Cardiac fibroblast (primary cell): ENCODE data around the gene SPR.
A peak's percentile ranks its signal among the peaks of the same experiment; 100 is the strongest.

Experiments used
- DNase-seq, 2 donors: peaks; one replicate each; pipeline versions ENCODE4 v3.0.0 to v3.0.0-alpha.2; 2010; ENCODE audit warnings: low read depth in 2 of 2
- H3K4me3 ChIP-seq, 2 donors: replicated peaks in 1 of 2; 1 replicate in 1 of 2; 2 replicates in 1 of 2; pipeline ENCODE4 v1.5.1; 2011; ENCODE audit warnings: low read depth in 2 of 2, low read length in 2 of 2, mild to moderate bottlenecking in 2 of 2, moderate library complexity in 1 of 2
- CTCF ChIP-seq: IDR thresholded peaks from one replicate; pipeline ENCODE4 v1.5.1; 2011; ENCODE audit warnings: low read depth, mild to moderate bottlenecking, low read length, inconsistent platforms

Gene SPR

GRCh38 chr2:72895154-72895553, 7.9 kb downstream of the SPR start:
- no peak for DNase-seq
- no peak overlapping the region for H3K4me3 ChIP-seq
- no peak for TF ChIP-seq CTCF

DNA sequence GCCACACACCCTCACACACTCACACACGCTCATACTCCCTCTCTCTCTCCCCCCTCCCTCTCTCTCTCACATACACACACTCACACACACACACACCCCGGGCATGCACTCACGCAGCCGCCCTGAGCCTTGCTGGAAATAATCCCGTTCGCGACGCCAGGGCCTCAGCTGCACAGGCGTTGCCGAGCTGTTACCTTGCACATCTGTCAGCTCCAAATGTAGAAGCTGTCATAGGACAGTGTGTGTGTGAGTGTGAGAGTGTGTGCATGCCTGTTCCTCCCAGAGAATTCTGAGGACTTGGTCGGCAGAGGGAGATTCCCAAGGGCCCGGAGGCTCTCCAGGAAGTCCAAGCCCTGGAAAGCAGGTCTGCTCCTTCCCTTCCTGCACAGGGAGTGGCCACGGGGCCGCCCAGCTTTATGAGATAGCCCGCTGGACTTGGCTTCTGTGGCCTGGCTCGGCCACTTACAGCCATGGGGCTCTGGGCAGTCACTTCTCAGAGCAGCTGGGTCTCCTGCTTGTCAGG, 8.6 kb downstream of the SPR start:
- DNase-seq: peak; percentile 48 to 79
- TF ChIP-seq CTCF: no peak
- H3K4me3 ChIP-seq: no peak overlapping the region

GRCh38 chr2:72896446-72896845, 9.2 kb downstream of the SPR start:
- DNase-seq: peak in 1 of 2 donors; percentile 56
- no peak for TF ChIP-seq CTCF
- H3K4me3 ChIP-seq: no peak overlapping the region

- no peak for DNase-seq
- no peak overlapping the region for H3K4me3 ChIP-seq
- TF ChIP-seq CTCF: no peak
Observed at GRCh38 chr2:72897785-72898584, 10.8 kb downstream of the SPR start.

DNA sequence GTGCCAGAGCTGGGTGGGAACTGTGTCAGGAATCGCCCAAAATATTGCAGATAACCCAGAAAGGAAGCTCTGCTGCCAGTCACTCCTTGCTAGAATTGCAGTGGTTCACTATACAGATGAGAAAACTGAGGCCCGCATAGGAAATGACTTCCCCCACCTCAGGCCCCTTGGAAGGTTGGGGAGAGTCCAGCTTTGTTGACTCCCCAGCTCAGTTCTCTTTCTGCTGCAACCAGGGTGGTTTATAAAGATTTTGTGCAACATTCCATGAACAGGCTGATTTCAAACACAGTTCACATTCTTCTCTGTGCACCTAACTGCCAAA, 11.3 kb downstream of the SPR start:
- TF ChIP-seq CTCF: no peak
- no peak for DNase-seq
- H3K4me3 ChIP-seq: no peak overlapping the region

DNA sequence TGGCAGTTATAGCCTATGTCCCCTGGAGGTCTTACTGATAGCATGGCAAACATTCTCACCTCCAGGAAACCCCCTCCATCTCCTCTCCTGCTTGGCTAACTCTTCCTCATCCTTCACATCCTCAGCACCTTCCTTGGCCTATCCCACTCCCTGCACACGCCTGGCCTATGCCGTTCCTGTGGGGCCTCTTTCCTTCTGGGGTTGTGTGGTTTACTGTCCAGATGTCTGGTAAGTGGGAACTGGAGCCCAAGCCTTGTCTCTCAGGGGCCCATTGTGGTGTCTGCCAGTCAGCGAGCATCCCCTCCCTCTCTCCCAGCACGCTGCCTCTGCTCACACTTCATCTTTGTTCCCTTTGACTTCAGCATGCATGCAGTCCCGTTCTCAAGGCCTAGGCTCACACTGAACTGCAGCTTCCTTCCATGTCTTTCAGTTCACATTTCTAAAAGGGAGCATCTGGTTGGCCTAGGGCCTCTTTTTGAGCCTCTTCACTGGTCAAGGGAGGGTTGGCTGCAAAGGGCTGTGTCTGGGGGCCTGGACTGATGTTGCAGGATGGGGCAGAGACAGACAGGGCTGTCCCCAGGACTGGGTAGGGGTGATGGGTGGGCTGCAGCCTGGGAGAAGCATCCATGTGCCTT, 13.1 kb downstream of the SPR start:
- TF ChIP-seq CTCF: no peak
- DNase-seq: no peak
- no peak overlapping the region for H3K4me3 ChIP-seq
